Suprapubic skin (tissue), 4 donors: Measurements from ENCODE around the gene ZFYVE28.

Experiments used
- EP300 ChIP-seq: sonication (generic); formaldehyde crosslinking; IDR thresholded peaks from one replicate; pipeline ENCODE4 v1.6.1; 2017; ENCODE audit warnings: antibody characterized with exemption
- POLR2A ChIP-seq, 2 donors: fragments of 450-650 bp; IDR thresholded peaks; one replicate each; pipeline ENCODE4 v1.6.1; 2017; ENCODE audit warnings: antibody characterized with exemption in 2 of 2, mild to moderate bottlenecking in 2 of 2, moderate library complexity in 2 of 2
- POLR2AphosphoS5 ChIP-seq, 3 donors: sonication (generic); formaldehyde crosslinking; IDR thresholded peaks; one replicate each; pipeline ENCODE4 v1.6.1; 2017; ENCODE audit warnings: antibody characterized with exemption in 3 of 3
- TF ChIP-seq, protein P1 (sequence below), 2 donors: fragments of 200-600 bp in 1 of 2; fragments of 450-650 bp in 1 of 2; sonication (generic) in 1 of 2; IDR thresholded peaks; one replicate each; pipeline ENCODE4 v1.5.1; 2016 to 2019; ENCODE audit warnings: antibody characterized with exemption in 2 of 2, mild to moderate bottlenecking in 1 of 2, moderate library complexity in 1 of 2

DNA sequence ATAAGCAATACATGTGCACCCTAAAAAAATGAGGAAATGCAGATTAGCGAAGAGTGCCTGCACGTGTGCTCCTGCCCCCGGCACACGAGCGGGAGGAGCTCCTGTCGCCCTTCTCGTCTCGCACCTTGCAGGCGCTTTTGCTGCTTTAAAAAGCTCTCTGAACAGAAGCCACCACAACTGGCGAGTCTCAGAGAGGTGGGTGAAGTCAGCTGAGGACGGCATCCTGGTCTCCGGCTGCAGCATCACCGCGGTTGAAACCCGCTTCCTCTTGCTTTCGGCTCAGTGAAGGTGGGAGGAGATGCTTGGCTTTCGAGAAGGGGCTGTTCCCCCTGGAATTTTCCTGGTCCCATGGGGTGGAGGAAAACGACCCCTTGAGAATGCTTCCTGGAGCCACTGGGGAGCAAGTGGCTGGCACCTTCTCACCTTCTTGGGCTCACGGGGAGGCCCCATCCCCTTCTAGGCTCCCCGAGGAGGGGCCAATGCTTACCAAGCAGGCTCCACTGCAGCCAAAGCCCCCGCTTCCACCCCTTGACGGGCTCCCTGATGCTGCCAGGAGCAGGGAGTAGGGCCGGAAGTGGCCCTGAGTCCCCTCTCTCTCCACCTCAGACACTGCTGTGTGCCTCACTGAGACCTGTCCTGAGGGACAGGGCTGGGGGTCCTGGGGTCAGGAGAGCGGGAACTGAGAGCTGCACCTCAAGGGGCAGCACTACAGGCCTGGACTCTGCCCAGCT is 127.3 kb downstream of the ZFYVE28 start:
- TF ChIP-seq POLR2A (IDR thresholded peaks at IDR 0.05) (no peak), EP300 (no peak), POLR2AphosphoS5 (IDR thresholded peaks at IDR 0.05) (no peak)
- TF ChIP-seq, protein P1, sequence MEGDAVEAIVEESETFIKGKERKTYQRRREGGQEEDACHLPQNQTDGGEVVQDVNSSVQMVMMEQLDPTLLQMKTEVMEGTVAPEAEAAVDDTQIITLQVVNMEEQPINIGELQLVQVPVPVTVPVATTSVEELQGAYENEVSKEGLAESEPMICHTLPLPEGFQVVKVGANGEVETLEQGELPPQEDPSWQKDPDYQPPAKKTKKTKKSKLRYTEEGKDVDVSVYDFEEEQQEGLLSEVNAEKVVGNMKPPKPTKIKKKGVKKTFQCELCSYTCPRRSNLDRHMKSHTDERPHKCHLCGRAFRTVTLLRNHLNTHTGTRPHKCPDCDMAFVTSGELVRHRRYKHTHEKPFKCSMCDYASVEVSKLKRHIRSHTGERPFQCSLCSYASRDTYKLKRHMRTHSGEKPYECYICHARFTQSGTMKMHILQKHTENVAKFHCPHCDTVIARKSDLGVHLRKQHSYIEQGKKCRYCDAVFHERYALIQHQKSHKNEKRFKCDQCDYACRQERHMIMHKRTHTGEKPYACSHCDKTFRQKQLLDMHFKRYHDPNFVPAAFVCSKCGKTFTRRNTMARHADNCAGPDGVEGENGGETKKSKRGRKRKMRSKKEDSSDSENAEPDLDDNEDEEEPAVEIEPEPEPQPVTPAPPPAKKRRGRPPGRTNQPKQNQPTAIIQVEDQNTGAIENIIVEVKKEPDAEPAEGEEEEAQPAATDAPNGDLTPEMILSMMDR (IDR thresholded peaks at IDR 0.05): no peak
